ENCODE measurements around the gene SRGN. TPM values are rescaled to one million over a fixed set of nuclear protein-coding genes. Genes with fewer than 3 reads are reported as not detected.

Gene SRGN
- total and polyA plus RNA-seq, 2 of the 13 experiments (the other 11 are each of a cell fraction or from before 2014, with no cell fraction given): 0.09 TPM; not detected in 1

GRCh38 chr10:69153227-69153626, 65.3 kb downstream of the SRGN start:
- TF ChIP-seq HIVEP1 (CRISPR knock-in tag; IDR thresholded peaks at IDR 0.05) (no peak), SMAD9 (CRISPR knock-in tag; IDR thresholded peaks at IDR 0.05) (no peak), ARNTL (CRISPR knock-in tag; IDR thresholded peaks at IDR 0.05) (no peak), ARNT (IDR thresholded peaks at IDR 0.05) (no peak), ATRX (CRISPR knock-in tag; IDR thresholded peaks at IDR 0.05; ENCODE audit: borderline replicate concordance) (no peak), CEBPG (CRISPR knock-in tag; IDR thresholded peaks at IDR 0.05) (no peak), MEIS2 (CRISPR knock-in tag; IDR thresholded peaks at IDR 0.05) (no peak), ZNF761 (CRISPR knock-in tag; conservative IDR thresholded peaks at IDR 0.05) (no peak), SIX4 (CRISPR knock-in tag; IDR thresholded peaks at IDR 0.05) (no peak), PBX3 (CRISPR knock-in tag; IDR thresholded peaks at IDR 0.05; ENCODE audit: borderline replicate concordance) (no peak), CENPT (CRISPR knock-in tag; IDR thresholded peaks at IDR 0.05; ENCODE audit: low read depth) (no peak), MAZ (IDR thresholded peaks at IDR 0.05; ENCODE audit: borderline replicate concordance, low read depth, low read length) (no peak), MAZ (CRISPR knock-in tag; IDR thresholded peaks at IDR 0.05; ENCODE audit: low read depth) (no peak), RNF2 (conservative IDR thresholded peaks at IDR 0.05; ENCODE audit: low read depth) (no peak), SNAPC2 (CRISPR knock-in tag; IDR thresholded peaks at IDR 0.05) (no peak), KDM2A (CRISPR knock-in tag; IDR thresholded peaks at IDR 0.05; ENCODE audit: borderline replicate concordance, low read depth) (no peak), POGK (CRISPR knock-in tag; conservative IDR thresholded peaks at IDR 0.05) (no peak)
- TF ChIP-seq, protein P1, sequence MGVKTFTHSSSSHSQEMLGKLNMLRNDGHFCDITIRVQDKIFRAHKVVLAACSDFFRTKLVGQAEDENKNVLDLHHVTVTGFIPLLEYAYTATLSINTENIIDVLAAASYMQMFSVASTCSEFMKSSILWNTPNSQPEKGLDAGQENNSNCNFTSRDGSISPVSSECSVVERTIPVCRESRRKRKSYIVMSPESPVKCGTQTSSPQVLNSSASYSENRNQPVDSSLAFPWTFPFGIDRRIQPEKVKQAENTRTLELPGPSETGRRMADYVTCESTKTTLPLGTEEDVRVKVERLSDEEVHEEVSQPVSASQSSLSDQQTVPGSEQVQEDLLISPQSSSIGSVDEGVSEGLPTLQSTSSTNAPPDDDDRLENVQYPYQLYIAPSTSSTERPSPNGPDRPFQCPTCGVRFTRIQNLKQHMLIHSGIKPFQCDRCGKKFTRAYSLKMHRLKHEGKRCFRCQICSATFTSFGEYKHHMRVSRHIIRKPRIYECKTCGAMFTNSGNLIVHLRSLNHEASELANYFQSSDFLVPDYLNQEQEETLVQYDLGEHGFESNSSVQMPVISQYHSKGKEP (CRISPR knock-in tag; IDR thresholded peaks at IDR 0.05): no peak
- intact Hi-C loops (cut with micrococcal nuclease; ENCODE audit: unreplicated experiment): no loop called here
- no TSS peak for BruUV-seq (replicated peaks)
- peaks cover 18% of the 10 kb centered on the region for H3K79me2 ChIP-seq (ENCODE audit: insufficient read depth, low read length)
- in situ Hi-C loops (cut with HindIII; ENCODE audit: extremely low pct_ligation_motif_present, low pct_unique_long_range_greater_than_20kb): no loop called here
- FAIRE-seq: no peak
- no peak overlapping the region for H3K9ac ChIP-seq (ENCODE audit: insufficient read depth, low read depth, low read length)
- H3K4me2 ChIP-seq (ENCODE audit: low read depth, low read length): no peak overlapping the region
- H4K20me1 ChIP-seq (ENCODE audit: insufficient read depth, low read length): 0 out of 2 replicates have a peak, but pooled peaks cover 4% of the 10 kb centered on the region
- ChIA-PET POLR2A (no interaction called here), CTCF (ENCODE audit: low intra/inter-chr PET ratio, low total read pairs) (no interaction called here)
- H3K27ac ChIP-seq (ENCODE audit: extremely low read length, insufficient read depth, low read length): no peak overlapping the region
- no peaks in the 10 kb centered on the region for H3K27me3 ChIP-seq (ENCODE audit: control insufficient read depth in 1 of 2, insufficient read depth in 2 of 2, low read length in 2 of 2)
- H3K36me3 ChIP-seq (replicated peaks in 1 of 2; ENCODE audit: control insufficient read depth in 1 of 2, insufficient read depth in 2 of 2, low read length in 2 of 2): peaks cover 0 to 10% of the 10 kb centered on the region in 2 experiments; a peak in 3 of 5 replicates
- H3K9me3 ChIP-seq (ENCODE audit: low read length): no peaks in the 10 kb centered on the region
- WGBS (ENCODE audit: low lambda C conversion rate): 86% methylated on average over 6 of the region's 6 CpGs
- no peak overlapping the region for H2AFZ ChIP-seq (ENCODE audit: low read length)
- DNase-seq (ENCODE audit: low spot score): no peak
- peaks cover 16% of the 10 kb centered on the region for H3K4me1 ChIP-seq (ENCODE audit: insufficient read depth, low read length)
- ATAC-seq: no peak
- H3K4me3 ChIP-seq (replicated peaks in 1 of 3; ENCODE audit: insufficient read depth in 1 of 3, low read depth in 2 of 3, low read length in 3 of 3): no peak overlapping the region
